DND-41 (cell line): Measurements from ENCODE around the gene TSPEAR.

ENCODE experiments used
- EZH2 ChIP-seq: IDR thresholded peaks from 3 replicates; pipeline ENCODE4 v1.6.1; 2012; ENCODE audit warnings: borderline replicate concordance, low read depth, mild to moderate bottlenecking, moderate library complexity, low read length, inconsistent platforms; ENCODE audit not compliant: severe bottlenecking
- TF ChIP-seq, protein P1 (sequence below): IDR thresholded peaks from 2 replicates; pipeline ENCODE4 v1.5.1; 2012; ENCODE audit warnings: borderline replicate concordance, low read length, moderate library complexity, mild to moderate bottlenecking; ENCODE audit not compliant: poor library complexity, severe bottlenecking; ENCODE audit errors: extremely low read depth

DNA sequence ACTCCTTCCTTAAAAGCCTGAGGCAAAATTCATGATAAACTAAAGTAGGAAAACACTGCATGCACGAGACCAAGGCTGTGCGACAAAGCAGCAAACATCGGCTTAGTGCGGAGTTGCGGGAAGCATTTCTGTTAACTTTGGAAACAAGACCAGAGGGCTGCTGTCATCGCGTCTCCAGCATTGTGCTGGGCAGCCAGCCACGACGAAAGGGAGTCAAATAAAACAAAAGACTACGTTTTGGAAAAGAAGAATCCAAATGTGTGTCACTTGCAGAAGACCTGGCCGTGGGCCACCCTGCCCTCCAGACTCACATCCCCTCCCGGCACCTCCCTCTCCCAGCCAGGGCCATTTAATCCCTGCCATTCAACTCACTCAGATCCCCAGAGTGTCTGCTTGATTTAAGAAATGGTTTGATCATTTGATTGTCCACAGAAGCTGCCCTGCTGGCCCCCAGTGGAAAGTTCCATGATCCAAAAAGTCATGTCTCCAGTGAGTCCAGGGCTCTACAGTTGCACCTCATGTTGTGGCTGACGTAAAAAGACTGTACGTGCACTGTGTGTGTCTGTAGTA is 67.5 kb downstream of the TSPEAR start:
- TF ChIP-seq, protein P1, sequence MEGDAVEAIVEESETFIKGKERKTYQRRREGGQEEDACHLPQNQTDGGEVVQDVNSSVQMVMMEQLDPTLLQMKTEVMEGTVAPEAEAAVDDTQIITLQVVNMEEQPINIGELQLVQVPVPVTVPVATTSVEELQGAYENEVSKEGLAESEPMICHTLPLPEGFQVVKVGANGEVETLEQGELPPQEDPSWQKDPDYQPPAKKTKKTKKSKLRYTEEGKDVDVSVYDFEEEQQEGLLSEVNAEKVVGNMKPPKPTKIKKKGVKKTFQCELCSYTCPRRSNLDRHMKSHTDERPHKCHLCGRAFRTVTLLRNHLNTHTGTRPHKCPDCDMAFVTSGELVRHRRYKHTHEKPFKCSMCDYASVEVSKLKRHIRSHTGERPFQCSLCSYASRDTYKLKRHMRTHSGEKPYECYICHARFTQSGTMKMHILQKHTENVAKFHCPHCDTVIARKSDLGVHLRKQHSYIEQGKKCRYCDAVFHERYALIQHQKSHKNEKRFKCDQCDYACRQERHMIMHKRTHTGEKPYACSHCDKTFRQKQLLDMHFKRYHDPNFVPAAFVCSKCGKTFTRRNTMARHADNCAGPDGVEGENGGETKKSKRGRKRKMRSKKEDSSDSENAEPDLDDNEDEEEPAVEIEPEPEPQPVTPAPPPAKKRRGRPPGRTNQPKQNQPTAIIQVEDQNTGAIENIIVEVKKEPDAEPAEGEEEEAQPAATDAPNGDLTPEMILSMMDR: no peak
- TF ChIP-seq EZH2: no peak
